Stomach (tissue), 9 donors: ENCODE results near the gene PIP4K2C. TPM values are rescaled to one million over a fixed set of nuclear protein-coding genes. Genes with fewer than 3 reads are reported as not detected.
"Not testable (repeated sequence)": the region's sequence is repeated elsewhere in the genome, so short reads cannot be mapped to it uniquely, and the experiment has no call there.

Experiments used
- DNase-seq, 2 donors: peaks; one replicate each; pipeline versions ENCODE4 v3.0.0 to v3.0.0-alpha.2; 2013 to 2019
- H3K27ac ChIP-seq, 5 donors: fragments of 200-600 bp in 4 of 5; sonication (generic) in 4 of 5; one replicate each; pipeline ENCODE4 v1.5.1; 2013 to 2019; ENCODE audit warnings: mild to moderate bottlenecking in 1 of 5, moderate library complexity in 1 of 5
- H3K27me3 ChIP-seq, 3 donors: fragments of 200-600 bp; sonication (generic); one replicate each; pipeline ENCODE4 v1.5.1; 2017 to 2019; ENCODE audit warnings: mixed run types in 1 of 3
- H3K36me3 ChIP-seq, 4 donors: fragments of 200-600 bp; sonication (generic); 1 replicate in 3 of 4; 2 replicates in 1 of 4; pipeline ENCODE4 v1.5.1; 2016 to 2019
- H3K4me1 ChIP-seq, 4 donors: fragments of 200-600 bp; sonication (generic); one replicate each; pipeline ENCODE4 v1.5.1; 2016 to 2019
- H3K4me3 ChIP-seq, 4 donors: fragments of 200-600 bp; sonication (generic) in 3 of 4; one replicate each; pipeline ENCODE4 v1.5.1; 2016 to 2019; ENCODE audit warnings: mild to moderate bottlenecking in 1 of 4
- H3K9me3 ChIP-seq, 4 donors: fragments of 200-600 bp; sonication (generic); one replicate each; pipeline ENCODE4 v1.5.1; 2016 to 2019
- EP300 ChIP-seq: sonication (generic); formaldehyde crosslinking; IDR thresholded peaks from one replicate; pipeline ENCODE4 v1.6.1; 2017; ENCODE audit warnings: antibody characterized with exemption
- POLR2A ChIP-seq, 4 donors: fragments of 450-650 bp; IDR thresholded peaks; one replicate each; pipeline ENCODE4 v1.6.1; 2016; ENCODE audit warnings: antibody characterized with exemption in 4 of 4, control low read depth in 2 of 4, mild to moderate bottlenecking in 1 of 4, moderate library complexity in 1 of 4
- POLR2AphosphoS5 ChIP-seq, 3 donors: sonication (generic); formaldehyde crosslinking; IDR thresholded peaks; one replicate each; pipeline ENCODE4 v1.6.1; 2016; ENCODE audit warnings: antibody characterized with exemption in 3 of 3
- WGBS, 5 donors: extraction: QIAGEN DNeasy Blood & Tissue Kit in 3 of 5; methylation state at CpG; one replicate each; pipeline versions ENCODE4 v1.1.5 to v1.1.7; 2013 to 2018; 5-methylcytosine and 5-hydroxymethylcytosine counted together
- intact Hi-C: fragments of 100-400 bp; cut with DNase I; formaldehyde crosslinking; loops from one replicate; pipeline ENCODE4 v1.15.1; 2023; ENCODE audit warnings: low total_unique reads
- polyA plus RNA-seq, 3 donors: library from polyadenylated mRNA; stranded (reverse); fragments of 200-250 nt; gene quantifications; one replicate each; pipeline ENCODE4 v1.2.3, GENCODE V29; 2013
- total RNA-seq, 5 donors: library from RNA; depleted of rRNA; stranded (reverse); fragments of >200 nt; gene quantifications; one replicate each; pipeline versions ENCODE4 v1.1.0 to v1.2.3, GENCODE V29; 2014 to 2016
- TF ChIP-seq, protein P1 (sequence below), 7 experiments: fragments of 450-650 bp in 4 of 7; fragments of 200-600 bp in 3 of 7; sonication (generic) in 3 of 7; IDR thresholded peaks; one replicate each; pipeline ENCODE4 v1.5.1; 2016 to 2019; ENCODE audit warnings: antibody characterized with exemption in 7 of 7, control low read depth in 2 of 7, mild to moderate bottlenecking in 1 of 7
- donor health status: healthy with polysubstance abuse.
- donor health status: Bipolar disorder and iron deficiency.
- donor health status: healthy.

PIP4K2C gene
- total and polyA plus RNA-seq, 8 donors, result 14.1 to 116 (median 35.5) TPM

DNA sequence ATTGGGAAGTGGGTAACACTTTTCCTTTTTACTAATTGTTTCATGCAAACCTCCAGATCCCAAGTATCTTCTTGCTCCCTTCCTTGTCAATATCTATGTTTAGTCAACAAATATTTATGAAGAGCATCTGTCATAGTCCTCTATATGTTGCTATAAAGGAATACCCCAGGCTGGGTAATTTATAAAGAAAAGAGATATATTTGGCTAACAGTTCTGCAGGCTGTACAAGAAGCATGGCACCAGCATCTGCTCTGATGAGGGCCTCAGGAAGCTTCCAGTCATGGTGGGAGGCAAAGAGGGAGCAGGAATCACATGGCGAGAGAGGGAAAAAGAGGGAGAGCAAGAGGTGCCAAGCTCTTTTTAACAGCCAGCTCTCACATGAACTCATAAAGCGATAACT, 36.5 kb upstream of the PIP4K2C start:
- H3K9me3 ChIP-seq, result no peaks in the 10 kb centered on the region
- no peaks in the 10 kb centered on the region for H3K36me3 ChIP-seq
- no peak overlapping the region for H3K27ac ChIP-seq
- intact Hi-C loops, result no loop called here
- no peak for DNase-seq
- TF ChIP-seq POLR2AphosphoS5 (IDR thresholded peaks at IDR 0.05), result no peak
- TF ChIP-seq, protein P1, sequence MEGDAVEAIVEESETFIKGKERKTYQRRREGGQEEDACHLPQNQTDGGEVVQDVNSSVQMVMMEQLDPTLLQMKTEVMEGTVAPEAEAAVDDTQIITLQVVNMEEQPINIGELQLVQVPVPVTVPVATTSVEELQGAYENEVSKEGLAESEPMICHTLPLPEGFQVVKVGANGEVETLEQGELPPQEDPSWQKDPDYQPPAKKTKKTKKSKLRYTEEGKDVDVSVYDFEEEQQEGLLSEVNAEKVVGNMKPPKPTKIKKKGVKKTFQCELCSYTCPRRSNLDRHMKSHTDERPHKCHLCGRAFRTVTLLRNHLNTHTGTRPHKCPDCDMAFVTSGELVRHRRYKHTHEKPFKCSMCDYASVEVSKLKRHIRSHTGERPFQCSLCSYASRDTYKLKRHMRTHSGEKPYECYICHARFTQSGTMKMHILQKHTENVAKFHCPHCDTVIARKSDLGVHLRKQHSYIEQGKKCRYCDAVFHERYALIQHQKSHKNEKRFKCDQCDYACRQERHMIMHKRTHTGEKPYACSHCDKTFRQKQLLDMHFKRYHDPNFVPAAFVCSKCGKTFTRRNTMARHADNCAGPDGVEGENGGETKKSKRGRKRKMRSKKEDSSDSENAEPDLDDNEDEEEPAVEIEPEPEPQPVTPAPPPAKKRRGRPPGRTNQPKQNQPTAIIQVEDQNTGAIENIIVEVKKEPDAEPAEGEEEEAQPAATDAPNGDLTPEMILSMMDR (IDR thresholded peaks at IDR 0.05), result no peak
- TF ChIP-seq EP300, result no peak
- no peak for TF ChIP-seq POLR2A (IDR thresholded peaks at IDR 0.05)
- peaks cover 0 to 16% (median 16%) of the 10 kb centered on the region in 3 donors for H3K27me3 ChIP-seq
- H3K4me3 ChIP-seq, result no peak overlapping the region
- WGBS, 5 donors, result 87 to 94% (median 92%) methylated on average over 2 of the region's 2 CpGs
- peaks cover 0 to 11% (median 10%) of the 10 kb centered on the region in 4 donors for H3K4me1 ChIP-seq

DNA sequence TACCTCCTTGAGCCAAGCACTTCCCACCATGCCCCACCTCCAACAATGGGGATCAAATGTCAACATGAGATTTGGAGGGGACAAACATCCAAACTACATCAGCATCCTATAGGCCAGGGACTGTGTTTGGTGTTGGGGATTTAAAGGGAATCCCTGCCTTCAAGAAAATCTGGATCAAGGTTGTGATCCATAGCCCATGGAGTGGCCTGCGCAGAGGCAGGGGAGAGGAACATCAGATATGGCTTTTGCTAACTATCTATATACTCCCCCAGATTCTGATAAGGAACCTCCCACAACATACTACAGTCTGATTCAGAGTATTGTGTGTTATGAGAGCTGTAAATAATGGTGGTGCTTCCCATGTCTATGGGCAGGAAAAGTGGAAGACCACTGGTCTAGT, 36.1 kb upstream of the PIP4K2C start:
- intact Hi-C loops, result no loop called here
- WGBS, 5 donors, result 87 to 100% (median 94%) methylated on average over 1 of the region's 1 CpG
- Histone ChIP-seq H3K27me3 (peaks cover 0 to 11% (median 11%) of the 10 kb centered on the region in 3 donors), H3K4me3 (no peak overlapping the region), H3K36me3 (no peaks in the 10 kb centered on the region), H3K27ac (no peak overlapping the region), H3K4me1 (peaks cover 0 to 7% (median 6%) of the 10 kb centered on the region in 4 donors), H3K9me3 (no peaks in the 10 kb centered on the region)
- TF ChIP-seq POLR2A (IDR thresholded peaks at IDR 0.05) (no peak), EP300 (no peak), POLR2AphosphoS5 (IDR thresholded peaks at IDR 0.05) (no peak)
- TF ChIP-seq, protein P1 (IDR thresholded peaks at IDR 0.05), result no peak
- DNase-seq, result no peak

DNA sequence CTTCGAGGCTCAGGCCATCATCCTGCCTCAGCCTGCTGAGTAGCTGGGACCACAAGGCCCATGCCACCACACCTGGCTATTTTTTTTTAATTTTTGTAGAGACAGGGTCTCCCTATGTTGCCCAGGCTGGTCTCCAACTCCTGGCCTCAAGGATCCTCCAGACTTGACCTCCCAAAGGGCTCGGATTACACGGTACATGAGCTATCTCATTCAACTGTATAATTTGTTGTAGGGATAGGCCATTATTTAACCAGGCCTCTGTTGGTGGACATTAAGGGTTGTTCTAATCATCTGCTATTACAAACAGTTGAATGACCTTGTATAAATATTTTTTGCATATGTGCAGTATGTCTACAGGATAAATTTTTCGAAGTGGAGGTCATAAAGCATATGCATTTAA, 32.1 kb upstream of the PIP4K2C start:
- no peaks in the 10 kb centered on the region for H3K36me3 ChIP-seq
- no peak overlapping the region for H3K27ac ChIP-seq
- WGBS, 5 donors, result 76 to 86% (median 77%) methylated on average over 4 of the region's 4 CpGs
- no peaks in the 10 kb centered on the region for H3K4me1 ChIP-seq
- H3K4me3 ChIP-seq, result no peak overlapping the region
- H3K27me3 ChIP-seq, result peaks cover 0 to 18% (median 0%) of the 10 kb centered on the region in 3 donors
- TF ChIP-seq, protein P1 (IDR thresholded peaks at IDR 0.05), result no peak
- no peak for TF ChIP-seq EP300
- TF ChIP-seq POLR2AphosphoS5 (IDR thresholded peaks at IDR 0.05), result no peak
- TF ChIP-seq POLR2A (IDR thresholded peaks at IDR 0.05), result no peak
- no peaks in the 10 kb centered on the region for H3K9me3 ChIP-seq
- intact Hi-C loops, result no loop called here
- DNase-seq, result no peak

DNA sequence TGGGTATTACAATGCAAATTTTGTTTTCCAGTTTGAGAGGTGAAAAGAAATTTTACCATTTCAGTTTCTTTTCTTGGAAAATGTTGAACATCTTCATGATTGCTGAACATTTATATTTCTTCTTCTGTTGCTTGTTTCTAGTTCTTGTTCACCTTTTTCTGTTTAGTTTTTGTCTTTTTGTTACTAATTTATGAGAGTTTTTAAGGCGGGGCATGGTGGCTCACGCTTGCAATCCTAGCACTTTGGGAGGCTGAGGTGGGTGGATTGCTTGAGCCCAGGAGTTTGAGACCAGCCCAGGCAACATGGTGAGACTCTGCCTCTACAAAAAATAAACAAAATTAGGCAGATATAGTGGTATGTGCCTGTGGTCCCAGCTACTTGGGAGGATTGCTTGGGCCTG, 30.5 kb upstream of the PIP4K2C start:
- H3K36me3 ChIP-seq, result no peaks in the 10 kb centered on the region
- H3K4me3 ChIP-seq, result no peak overlapping the region
- no peak for DNase-seq
- no peak overlapping the region for H3K27ac ChIP-seq
- TF ChIP-seq POLR2AphosphoS5 (IDR thresholded peaks at IDR 0.05), result no peak
- TF ChIP-seq, protein P1 (IDR thresholded peaks at IDR 0.05), result no peak
- no peak for TF ChIP-seq POLR2A (IDR thresholded peaks at IDR 0.05)
- no peak for TF ChIP-seq EP300
- intact Hi-C loops, result no loop called here
- peaks cover 0 to 21% (median 0%) of the 10 kb centered on the region in 3 donors for H3K27me3 ChIP-seq
- no peaks in the 10 kb centered on the region for H3K4me1 ChIP-seq
- WGBS, 5 donors, result 90 to 96% (median 92%) methylated on average over 2 of the region's 2 CpGs
- no peaks in the 10 kb centered on the region for H3K9me3 ChIP-seq

DNA sequence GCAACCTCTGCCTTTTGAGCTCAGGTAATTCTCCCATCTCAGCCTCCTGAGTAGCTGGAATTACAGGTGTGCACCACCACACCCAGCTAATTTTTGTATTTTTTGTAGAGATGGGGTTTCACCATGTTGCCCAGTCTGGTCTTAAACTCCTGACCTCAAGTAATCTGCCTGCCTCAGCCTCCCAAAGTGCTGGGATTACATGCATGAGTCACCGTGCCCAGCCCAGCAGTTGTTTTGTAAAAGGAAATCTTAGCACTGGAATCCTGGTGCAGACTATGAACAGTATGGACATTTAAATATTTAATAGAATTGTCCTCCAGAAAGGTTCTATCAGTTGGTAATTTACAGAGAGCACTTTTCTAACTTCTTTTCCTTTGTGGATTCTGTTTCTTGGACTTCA, 29.9 kb upstream of the PIP4K2C start:
- intact Hi-C loops, H3K27ac ChIP-seq, H3K4me1 ChIP-seq, H3K9me3 ChIP-seq, DNase-seq, H3K4me3 ChIP-seq, H3K36me3 ChIP-seq: not testable (repeated sequence)
- WGBS, 5 donors, result 43 to 48% (median 46%) methylated on average over 1 of the region's 1 CpG
- H3K27me3 ChIP-seq, result peaks cover 0 to 21% (median 0%) of the 10 kb centered on the region in 3 donors
